ENCODE data around the gene MAGI1. TPM values are rescaled to one million over a fixed set of nuclear protein-coding genes. Genes with fewer than 3 reads are reported as not detected.

The MAGI1 gene
- total and polyA plus RNA-seq, 2 donors (not counting 1 experiment from before 2014, with no cell fraction given) = 0.10 to 0.22 TPM

DNA sequence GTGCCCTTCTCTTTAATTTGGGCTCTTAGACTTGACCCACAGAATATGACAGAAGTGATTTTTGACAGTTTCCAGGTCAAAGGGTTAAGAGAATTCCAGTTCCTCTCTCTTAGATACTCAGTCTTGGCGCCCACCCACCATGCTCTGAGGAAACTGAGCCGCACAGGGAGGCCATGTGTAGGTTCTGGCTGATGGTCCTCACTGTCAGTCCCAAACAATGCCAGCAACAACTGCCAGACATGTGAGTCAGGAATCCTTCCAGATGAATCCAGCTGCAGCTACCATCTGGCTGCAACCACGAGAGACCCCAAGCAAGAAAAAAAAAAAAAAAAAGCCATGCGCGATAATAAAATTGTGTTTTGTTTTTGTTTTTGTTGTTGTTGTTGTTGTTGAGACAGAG is 326.6 kb downstream of the MAGI1 start:
- no peak overlapping the region for H3K4me2 ChIP-seq (replicated peaks; ENCODE audit: low read depth, low read length, poor library complexity, severe bottlenecking)
- ChIA-PET POLR2A (no interaction called here), CTCF (no interaction called here)
- no peak overlapping the region for H3K4me3 ChIP-seq (ENCODE audit: control extremely low read depth in 1 of 5, extremely low read depth in 1 of 5, insufficient read depth in 1 of 5, low read depth in 2 of 5, low read length in 4 of 5)
- intact Hi-C loops (cut with micrococcal nuclease) = no loop called here
- no peak for ATAC-seq (ENCODE audit: low read depth)
- H4K20me1 ChIP-seq (ENCODE audit: control insufficient read depth, insufficient read depth, low read length, poor library complexity, severe bottlenecking) = no peaks in the 10 kb centered on the region
- no peak overlapping the region for H2AFZ ChIP-seq (ENCODE audit: insufficient read depth, low read depth, low read length, poor library complexity, severe bottlenecking)
- WGBS (ENCODE audit: insufficient coverage) = 90% methylated on average over 2 of the region's 5 CpGs
- H3K4me1 ChIP-seq (ENCODE audit: control insufficient read depth in 2 of 2, insufficient read depth in 2 of 2, low read length in 2 of 2) = no peaks in the 10 kb centered on the region
- H3K27me3 ChIP-seq (replicated peaks in 1 of 4; ENCODE audit: control extremely low read depth in 1 of 4, control insufficient read depth in 3 of 4, insufficient read depth in 4 of 4, low read length in 3 of 4) = no peaks in the 10 kb centered on the region
- Mint-ChIP-seq H3K9me3 (ENCODE audit: insufficient read depth) (no peaks in the 10 kb centered on the region), H3K4me1 (no peaks in the 10 kb centered on the region), H3K27ac (no peak overlapping the region), H3K4me3 (no peak overlapping the region), H3K27me3 (no peaks in the 10 kb centered on the region)
- H3K27ac ChIP-seq (ENCODE audit: low read length in 2 of 2) = no peak overlapping the region
- no peaks in the 10 kb centered on the region for H3K9me3 ChIP-seq (ENCODE audit: control extremely low read depth in 1 of 3, control insufficient read depth in 2 of 3, insufficient read depth in 1 of 3, low read length in 2 of 3)
- no peaks in the 10 kb centered on the region for H3K79me2 ChIP-seq (ENCODE audit: control insufficient read depth, insufficient read depth, low read length)
- H3K36me3 ChIP-seq (replicated peaks in 1 of 2; ENCODE audit: control extremely low read depth in 1 of 2, control insufficient read depth in 1 of 2, extremely low read depth in 1 of 2, insufficient read depth in 2 of 2, low read length in 1 of 2) = no peaks in the 10 kb centered on the region
- TF ChIP-seq EZH2 (IDR thresholded peaks at IDR 0.05; ENCODE audit: borderline replicate concordance, insufficient read depth, low read depth, low read length, poor library complexity, severe bottlenecking) = no peak
- TF ChIP-seq, protein P1, sequence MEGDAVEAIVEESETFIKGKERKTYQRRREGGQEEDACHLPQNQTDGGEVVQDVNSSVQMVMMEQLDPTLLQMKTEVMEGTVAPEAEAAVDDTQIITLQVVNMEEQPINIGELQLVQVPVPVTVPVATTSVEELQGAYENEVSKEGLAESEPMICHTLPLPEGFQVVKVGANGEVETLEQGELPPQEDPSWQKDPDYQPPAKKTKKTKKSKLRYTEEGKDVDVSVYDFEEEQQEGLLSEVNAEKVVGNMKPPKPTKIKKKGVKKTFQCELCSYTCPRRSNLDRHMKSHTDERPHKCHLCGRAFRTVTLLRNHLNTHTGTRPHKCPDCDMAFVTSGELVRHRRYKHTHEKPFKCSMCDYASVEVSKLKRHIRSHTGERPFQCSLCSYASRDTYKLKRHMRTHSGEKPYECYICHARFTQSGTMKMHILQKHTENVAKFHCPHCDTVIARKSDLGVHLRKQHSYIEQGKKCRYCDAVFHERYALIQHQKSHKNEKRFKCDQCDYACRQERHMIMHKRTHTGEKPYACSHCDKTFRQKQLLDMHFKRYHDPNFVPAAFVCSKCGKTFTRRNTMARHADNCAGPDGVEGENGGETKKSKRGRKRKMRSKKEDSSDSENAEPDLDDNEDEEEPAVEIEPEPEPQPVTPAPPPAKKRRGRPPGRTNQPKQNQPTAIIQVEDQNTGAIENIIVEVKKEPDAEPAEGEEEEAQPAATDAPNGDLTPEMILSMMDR (IDR thresholded peaks at IDR 0.05) = no peak
- H3K9ac ChIP-seq (ENCODE audit: low read length) = no peak overlapping the region
- DNase-seq = no peak

DNA sequence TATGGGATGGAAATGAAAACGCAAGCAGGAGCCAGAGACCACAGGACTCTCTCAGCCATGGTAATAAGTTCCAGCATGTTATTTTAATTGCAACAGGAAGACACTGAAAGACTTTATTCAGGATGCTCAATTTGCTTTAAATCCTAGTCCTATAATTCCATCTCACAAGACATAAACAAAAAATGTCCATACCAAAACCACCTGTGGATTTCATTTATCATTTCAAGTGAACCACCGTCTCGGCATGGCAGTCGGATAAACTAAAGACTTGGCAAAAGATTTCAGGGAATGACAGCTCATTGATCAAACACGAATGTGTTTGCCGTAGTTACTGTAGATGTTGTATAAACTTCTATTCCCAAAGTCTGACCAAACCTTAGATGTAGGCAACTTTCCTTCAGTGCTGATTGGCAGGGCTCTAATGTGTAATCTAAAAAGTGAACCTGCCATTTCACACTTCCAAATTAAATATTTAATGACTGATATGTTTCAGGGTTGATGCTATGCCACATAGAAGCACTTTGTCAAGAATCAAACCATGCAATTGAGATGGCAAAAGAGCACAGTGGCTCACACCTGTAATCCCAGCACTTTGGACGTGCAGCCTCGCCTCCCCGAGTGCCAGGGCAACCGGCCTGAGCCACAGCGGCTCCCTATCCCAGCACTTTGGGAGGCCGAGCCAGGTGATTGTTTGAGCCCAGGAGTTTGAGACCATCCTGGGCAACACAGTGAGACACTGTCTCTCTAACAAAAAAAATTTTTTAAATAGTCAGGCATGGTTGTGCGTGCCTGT is 331.7 kb downstream of the MAGI1 start:
- Histone ChIP-seq H3K9ac (ENCODE audit: low read length) (no peak overlapping the region), H3K4me2 (replicated peaks; ENCODE audit: low read depth, low read length, poor library complexity, severe bottlenecking) (no peak overlapping the region), H3K27ac (ENCODE audit: low read length in 2 of 2) (no peak overlapping the region), H3K79me2 (ENCODE audit: control insufficient read depth, insufficient read depth, low read length) (no peaks in the 10 kb centered on the region), H3K4me1 (ENCODE audit: control insufficient read depth in 2 of 2, insufficient read depth in 2 of 2, low read length in 2 of 2) (no peaks in the 10 kb centered on the region), H3K27me3 (replicated peaks in 1 of 4; ENCODE audit: control extremely low read depth in 1 of 4, control insufficient read depth in 3 of 4, insufficient read depth in 4 of 4, low read length in 3 of 4) (no peaks in the 10 kb centered on the region), H3K9me3 (ENCODE audit: control extremely low read depth in 1 of 3, control insufficient read depth in 2 of 3, insufficient read depth in 1 of 3, low read length in 2 of 3) (peaks cover 0 to 3% (median 0%) of the 10 kb centered on the region in 3 donors), H3K36me3 (replicated peaks in 1 of 2; ENCODE audit: control extremely low read depth in 1 of 2, control insufficient read depth in 1 of 2, extremely low read depth in 1 of 2, insufficient read depth in 2 of 2, low read length in 1 of 2) (no peaks in the 10 kb centered on the region), H2AFZ (ENCODE audit: insufficient read depth, low read depth, low read length, poor library complexity, severe bottlenecking) (no peak overlapping the region), H3K4me3 (ENCODE audit: control extremely low read depth in 1 of 5, extremely low read depth in 1 of 5, insufficient read depth in 1 of 5, low read depth in 2 of 5, low read length in 4 of 5) (no peak overlapping the region), H4K20me1 (ENCODE audit: control insufficient read depth, insufficient read depth, low read length, poor library complexity, severe bottlenecking) (no peaks in the 10 kb centered on the region)
- Mint-ChIP-seq H3K9me3 (ENCODE audit: insufficient read depth) (no peaks in the 10 kb centered on the region), H3K27ac (no peak overlapping the region), H3K27me3 (no peaks in the 10 kb centered on the region), H3K4me1 (no peaks in the 10 kb centered on the region), H3K4me3 (no peak overlapping the region)
- intact Hi-C loops (cut with micrococcal nuclease) = no loop called here
- TF ChIP-seq EZH2 (IDR thresholded peaks at IDR 0.05; ENCODE audit: borderline replicate concordance, insufficient read depth, low read depth, low read length, poor library complexity, severe bottlenecking) = no peak
- TF ChIP-seq, protein P1 (IDR thresholded peaks at IDR 0.05) = no peak
- CTCF ChIA-PET = no interaction called here
- POLR2A ChIA-PET = no interaction called here
- DNase-seq = no peak
- WGBS (ENCODE audit: insufficient coverage) = 94% methylated on average over 4 of the region's 13 CpGs
- no peak for ATAC-seq (ENCODE audit: low read depth)
